ENCODE measurements around the gene MOB3B. TPM values are rescaled to one million over a fixed set of nuclear protein-coding genes. Genes with fewer than 3 reads are reported as not detected.

The MOB3B gene
- total and polyA plus RNA-seq, 2 of the 13 experiments (the other 11 are each of a cell fraction or from before 2014, with no cell fraction given), result 0.03 to 0.09 TPM

DNA sequence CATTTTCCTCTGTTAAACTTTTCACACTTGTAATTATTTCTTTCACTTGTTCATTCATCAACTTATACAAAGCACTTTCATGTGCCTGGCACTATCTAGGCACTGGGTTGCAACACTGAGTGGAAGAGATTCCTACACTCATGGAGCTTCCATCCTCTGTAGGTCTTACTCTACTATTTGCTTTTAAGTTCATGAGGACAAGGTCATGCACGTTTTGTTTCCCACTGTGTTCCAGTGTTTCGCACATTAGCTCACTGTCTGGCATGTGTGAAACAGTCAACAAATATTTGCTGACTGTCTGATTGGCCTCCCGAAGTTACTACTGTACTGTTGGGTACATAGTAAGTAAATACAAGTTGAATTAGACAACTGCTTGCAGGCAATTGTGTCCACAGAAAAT, 93.4 kb downstream of the MOB3B start (continued):
- TF ChIP-seq, protein P1, sequence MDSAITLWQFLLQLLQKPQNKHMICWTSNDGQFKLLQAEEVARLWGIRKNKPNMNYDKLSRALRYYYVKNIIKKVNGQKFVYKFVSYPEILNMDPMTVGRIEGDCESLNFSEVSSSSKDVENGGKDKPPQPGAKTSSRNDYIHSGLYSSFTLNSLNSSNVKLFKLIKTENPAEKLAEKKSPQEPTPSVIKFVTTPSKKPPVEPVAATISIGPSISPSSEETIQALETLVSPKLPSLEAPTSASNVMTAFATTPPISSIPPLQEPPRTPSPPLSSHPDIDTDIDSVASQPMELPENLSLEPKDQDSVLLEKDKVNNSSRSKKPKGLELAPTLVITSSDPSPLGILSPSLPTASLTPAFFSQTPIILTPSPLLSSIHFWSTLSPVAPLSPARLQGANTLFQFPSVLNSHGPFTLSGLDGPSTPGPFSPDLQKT (CRISPR knock-in tag; IDR thresholded peaks at IDR 0.05; ENCODE audit: borderline replicate concordance), result no peak
- TF ChIP-seq ZNF121 (CRISPR knock-in tag; IDR thresholded peaks at IDR 0.05), result no peak
- TF ChIP-seq, protein P2, sequence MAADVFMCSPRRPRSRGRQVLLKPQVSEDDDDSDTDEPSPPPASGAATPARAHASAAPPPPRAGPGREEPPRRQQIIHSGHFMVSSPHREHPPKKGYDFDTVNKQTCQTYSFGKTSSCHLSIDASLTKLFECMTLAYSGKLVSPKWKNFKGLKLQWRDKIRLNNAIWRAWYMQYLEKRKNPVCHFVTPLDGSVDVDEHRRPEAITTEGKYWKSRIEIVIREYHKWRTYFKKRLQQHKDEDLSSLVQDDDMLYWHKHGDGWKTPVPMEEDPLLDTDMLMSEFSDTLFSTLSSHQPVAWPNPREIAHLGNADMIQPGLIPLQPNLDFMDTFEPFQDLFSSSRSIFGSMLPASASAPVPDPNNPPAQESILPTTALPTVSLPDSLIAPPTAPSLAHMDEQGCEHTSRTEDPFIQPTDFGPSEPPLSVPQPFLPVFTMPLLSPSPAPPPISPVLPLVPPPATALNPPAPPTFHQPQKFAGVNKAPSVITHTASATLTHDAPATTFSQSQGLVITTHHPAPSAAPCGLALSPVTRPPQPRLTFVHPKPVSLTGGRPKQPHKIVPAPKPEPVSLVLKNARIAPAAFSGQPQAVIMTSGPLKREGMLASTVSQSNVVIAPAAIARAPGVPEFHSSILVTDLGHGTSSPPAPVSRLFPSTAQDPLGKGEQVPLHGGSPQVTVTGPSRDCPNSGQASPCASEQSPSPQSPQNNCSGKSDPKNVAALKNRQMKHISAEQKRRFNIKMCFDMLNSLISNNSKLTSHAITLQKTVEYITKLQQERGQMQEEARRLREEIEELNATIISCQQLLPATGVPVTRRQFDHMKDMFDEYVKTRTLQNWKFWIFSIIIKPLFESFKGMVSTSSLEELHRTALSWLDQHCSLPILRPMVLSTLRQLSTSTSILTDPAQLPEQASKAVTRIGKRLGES (CRISPR knock-in tag; IDR thresholded peaks at IDR 0.05; ENCODE audit: borderline replicate concordance), result no peak
- TF ChIP-seq HDAC2 (CRISPR knock-in tag; IDR thresholded peaks at IDR 0.05), result peak; percentile 97
- TF ChIP-seq HMG20A (CRISPR knock-in tag; IDR thresholded peaks at IDR 0.05; ENCODE audit: borderline replicate concordance), result peak; percentile 95
- TF ChIP-seq, protein P3, sequence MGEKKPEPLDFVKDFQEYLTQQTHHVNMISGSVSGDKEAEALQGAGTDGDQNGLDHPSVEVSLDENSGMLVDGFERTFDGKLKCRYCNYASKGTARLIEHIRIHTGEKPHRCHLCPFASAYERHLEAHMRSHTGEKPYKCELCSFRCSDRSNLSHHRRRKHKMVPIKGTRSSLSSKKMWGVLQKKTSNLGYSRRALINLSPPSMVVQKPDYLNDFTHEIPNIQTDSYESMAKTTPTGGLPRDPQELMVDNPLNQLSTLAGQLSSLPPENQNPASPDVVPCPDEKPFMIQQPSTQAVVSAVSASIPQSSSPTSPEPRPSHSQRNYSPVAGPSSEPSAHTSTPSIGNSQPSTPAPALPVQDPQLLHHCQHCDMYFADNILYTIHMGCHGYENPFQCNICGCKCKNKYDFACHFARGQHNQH (CRISPR knock-in tag; IDR thresholded peaks at IDR 0.05), result 0 out of 2 replicates have a peak, but pooled peaks have one; percentile 43
- no peak for TF ChIP-seq KDM2A (CRISPR knock-in tag; IDR thresholded peaks at IDR 0.05; ENCODE audit: borderline replicate concordance, low read depth)
- peak; percentile 79; the same call in 1 of the 2 replicates for TF ChIP-seq ZNF33B (CRISPR knock-in tag; IDR thresholded peaks at IDR 0.05)
- TF ChIP-seq MYNN (CRISPR knock-in tag; IDR thresholded peaks at IDR 0.05; ENCODE audit: low read depth), result no peak
- 0 out of 2 replicates have a peak, but pooled peaks have one; percentile 37 for TF ChIP-seq ZNF792 (CRISPR knock-in tag; IDR thresholded peaks at IDR 0.05)
- 0 out of 2 replicates have a peak, but pooled peaks have one; percentile 60 for TF ChIP-seq BRCA1 (CRISPR knock-in tag; IDR thresholded peaks at IDR 0.05)
- TF ChIP-seq IRF2 (CRISPR knock-in tag; IDR thresholded peaks at IDR 0.05), result peak; percentile 75
- TF ChIP-seq BORCS8-MEF2B (CRISPR knock-in tag; IDR thresholded peaks at IDR 0.05), result peak; percentile 72
- no peak for TF ChIP-seq RAD21 (CRISPR knock-in tag; IDR thresholded peaks at IDR 0.05)
- TF ChIP-seq FOXC1 (CRISPR knock-in tag; IDR thresholded peaks at IDR 0.05; ENCODE audit: borderline replicate concordance), result no peak
- no peak for TF ChIP-seq DMAP1 (CRISPR knock-in tag; IDR thresholded peaks at IDR 0.05)
- TF ChIP-seq ATF7 (IDR thresholded peaks at IDR 0.05), result peak; percentile 54; the same call in 1 of the 2 replicates
- TF ChIP-seq ATF7 (CRISPR knock-in tag; IDR thresholded peaks at IDR 0.05), result no peak
- TF ChIP-seq TCF12 (IDR thresholded peaks at IDR 0.05), result no peak
- peak; percentile 48; the same call in 1 of the 2 replicates for TF ChIP-seq TCF12 (CRISPR knock-in tag; IDR thresholded peaks at IDR 0.05)
- TF ChIP-seq ZNF263 (CRISPR knock-in tag; IDR thresholded peaks at IDR 0.05), result no peak
- peak; percentile 58; the same call in 1 of the 2 replicates for TF ChIP-seq ETV5 (CRISPR knock-in tag; IDR thresholded peaks at IDR 0.05; ENCODE audit: borderline replicate concordance)
- TF ChIP-seq GABPB1 (CRISPR knock-in tag; IDR thresholded peaks at IDR 0.05), result no peak; the same call in 1 of the 2 replicates
- TF ChIP-seq, protein P4, sequence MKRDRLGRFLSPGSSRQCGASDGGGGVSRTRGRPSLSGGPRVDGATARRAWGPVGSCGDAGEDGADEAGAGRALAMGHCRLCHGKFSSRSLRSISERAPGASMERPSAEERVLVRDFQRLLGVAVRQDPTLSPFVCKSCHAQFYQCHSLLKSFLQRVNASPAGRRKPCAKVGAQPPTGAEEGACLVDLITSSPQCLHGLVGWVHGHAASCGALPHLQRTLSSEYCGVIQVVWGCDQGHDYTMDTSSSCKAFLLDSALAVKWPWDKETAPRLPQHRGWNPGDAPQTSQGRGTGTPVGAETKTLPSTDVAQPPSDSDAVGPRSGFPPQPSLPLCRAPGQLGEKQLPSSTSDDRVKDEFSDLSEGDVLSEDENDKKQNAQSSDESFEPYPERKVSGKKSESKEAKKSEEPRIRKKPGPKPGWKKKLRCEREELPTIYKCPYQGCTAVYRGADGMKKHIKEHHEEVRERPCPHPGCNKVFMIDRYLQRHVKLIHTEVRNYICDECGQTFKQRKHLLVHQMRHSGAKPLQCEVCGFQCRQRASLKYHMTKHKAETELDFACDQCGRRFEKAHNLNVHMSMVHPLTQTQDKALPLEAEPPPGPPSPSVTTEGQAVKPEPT (CRISPR knock-in tag; IDR thresholded peaks at IDR 0.05; ENCODE audit: low read depth), result no peak
- peak; percentile 77; the same call in 1 of the 2 replicates for TF ChIP-seq RCOR2 (CRISPR knock-in tag; IDR thresholded peaks at IDR 0.05)
- no peak for TF ChIP-seq ZNF598 (CRISPR knock-in tag; IDR thresholded peaks at IDR 0.05; ENCODE audit: borderline replicate concordance)

Measured in HepG2 (cell line).